ENCODE data around the gene FBXO27.

FBXO27 gene

DNA sequence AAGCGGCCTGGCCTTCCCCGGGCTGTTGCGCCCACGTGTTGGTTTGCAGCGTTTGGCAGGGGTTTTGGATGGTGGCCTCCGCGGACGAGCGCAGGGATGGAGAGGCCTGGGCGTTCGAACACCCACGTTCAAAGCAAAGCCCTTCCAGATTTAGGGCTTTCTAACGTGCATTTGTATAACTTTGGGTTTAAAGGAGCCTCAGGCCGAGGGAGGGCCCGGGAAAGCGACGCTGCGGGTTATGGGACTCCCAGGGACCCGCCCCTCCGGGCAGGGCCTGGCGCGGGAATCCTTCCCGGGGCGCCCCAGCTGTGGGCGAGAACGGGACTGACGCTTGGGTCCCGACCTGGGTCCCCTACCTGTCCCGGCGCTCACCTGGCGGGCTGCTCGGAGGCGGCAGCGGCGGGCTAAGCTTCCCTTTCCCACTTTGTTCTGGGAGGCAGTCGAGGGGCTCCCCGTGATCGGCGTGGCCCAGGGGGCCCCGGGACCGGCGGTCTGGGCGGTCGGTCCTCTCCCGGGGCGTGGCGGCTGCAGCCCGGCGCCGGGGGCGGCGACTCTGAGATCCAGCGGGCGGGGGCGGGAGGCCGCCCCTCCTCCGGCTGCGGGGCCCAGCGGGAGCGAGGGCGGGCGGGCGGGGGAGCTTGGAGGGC, 57.0 kb downstream of the FBXO27 start, which contains the start of gene FBXO17:
Gene FBXO17, minus strand, starts transcription at position 529 of the 647 bp plus-strand sequence. CDS start 25,423 bp downstream, outside the sequence.
- Histone ChIP-seq H3K27me3 (ENCODE audit: insufficient read depth, low read length) (no peaks in the 10 kb centered on the region; the same call in 1 of the 2 replicates), H3K4me3 (ENCODE audit: low read depth, low read length, poor library complexity, severe bottlenecking) (no peak within 1 kb of the TSS), H2AFZ (ENCODE audit: low read length) (no peak within 1 kb of the TSS), H3K4me2 (ENCODE audit: low read length) (no peak within 1 kb of the TSS), H3K79me2 (ENCODE audit: insufficient read depth, low read length) (no peaks in the 10 kb centered on the region), H3K9me3 (ENCODE audit: low read length) (no peaks in the 10 kb centered on the region), H4K20me1 (ENCODE audit: insufficient read depth, low read length) (no peaks in the 10 kb centered on the region), H3K9me2 (ENCODE audit: low read depth, low read length) (no peaks in the 10 kb centered on the region), H3K27ac (ENCODE audit: low read depth, low read length, poor library complexity, severe bottlenecking) (no peak within 1 kb of the TSS), H3K36me3 (ENCODE audit: insufficient read depth, low read length) (no peaks in the 10 kb centered on the region; the same call in 1 of the 2 replicates), H3K4me1 (ENCODE audit: insufficient read depth, low read length, severe bottlenecking) (no peaks in the 10 kb centered on the region), H3K9ac (ENCODE audit: low read length) (no peak within 1 kb of the TSS), H3F3A (ENCODE audit: insufficient read depth, low read length) (no peaks in the 10 kb centered on the region)
- TF ChIP-seq EZH2 (IDR thresholded peaks at IDR 0.05; ENCODE audit: borderline replicate concordance, low read length) (no peak), CTCF (IDR thresholded peaks at IDR 0.05; ENCODE audit: low read length) (no peak)

DNA sequence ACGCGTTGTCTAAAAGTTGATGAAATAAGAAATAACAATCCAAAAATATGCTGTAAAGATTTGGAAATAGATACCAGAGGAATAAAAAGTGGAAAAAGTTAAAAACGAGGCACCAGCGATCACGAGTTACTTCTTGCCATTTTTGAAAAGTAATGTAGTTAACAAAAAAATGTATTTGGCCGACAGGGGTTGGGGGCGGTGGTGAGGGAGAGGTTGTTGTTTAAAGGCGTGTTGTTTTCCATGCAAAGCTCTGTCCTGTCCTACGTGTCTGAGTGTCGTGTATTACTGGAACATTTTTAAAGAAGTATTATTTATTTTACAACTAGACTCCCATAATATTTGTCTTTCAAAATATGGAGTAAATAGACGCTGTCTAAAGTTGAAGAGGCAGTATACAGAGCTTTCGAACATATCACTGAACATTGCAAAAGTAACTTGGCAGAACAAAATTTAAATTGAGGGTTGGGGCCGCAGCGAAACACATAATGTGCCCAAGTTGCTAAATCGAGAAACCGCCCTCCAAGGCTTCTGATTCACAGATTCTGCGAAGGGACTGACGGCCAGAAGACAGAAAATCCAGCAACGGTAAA, 57.6 kb downstream of the FBXO27 start:
- H3K79me2 ChIP-seq (ENCODE audit: insufficient read depth, low read length): no peaks in the 10 kb centered on the region
- TF ChIP-seq EZH2 (IDR thresholded peaks at IDR 0.05; ENCODE audit: borderline replicate concordance, low read length) (no peak), CTCF (IDR thresholded peaks at IDR 0.05; ENCODE audit: low read length) (no peak)
- no peak overlapping the region for H3K27ac ChIP-seq (ENCODE audit: low read depth, low read length, poor library complexity, severe bottlenecking)
- H3K4me3 ChIP-seq (ENCODE audit: low read depth, low read length, poor library complexity, severe bottlenecking): no peak overlapping the region
- H3K4me2 ChIP-seq (ENCODE audit: low read length): no peak overlapping the region
- H3K27me3 ChIP-seq (ENCODE audit: insufficient read depth, low read length): no peaks in the 10 kb centered on the region; the same call in 1 of the 2 replicates
- H3K9ac ChIP-seq (ENCODE audit: low read length): no peak overlapping the region
- H3F3A ChIP-seq (ENCODE audit: insufficient read depth, low read length): no peaks in the 10 kb centered on the region
- no peaks in the 10 kb centered on the region for H4K20me1 ChIP-seq (ENCODE audit: insufficient read depth, low read length)
- no peaks in the 10 kb centered on the region for H3K9me3 ChIP-seq (ENCODE audit: low read length)
- no peaks in the 10 kb centered on the region for H3K4me1 ChIP-seq (ENCODE audit: insufficient read depth, low read length, severe bottlenecking)
- H2AFZ ChIP-seq (ENCODE audit: low read length): no peak overlapping the region
- H3K9me2 ChIP-seq (ENCODE audit: low read depth, low read length): no peaks in the 10 kb centered on the region
- H3K36me3 ChIP-seq (ENCODE audit: insufficient read depth, low read length): no peaks in the 10 kb centered on the region
